Head of caudate nucleus (tissue), 42 donors: ENCODE measurements around the gene AQP6.
A peak's percentile ranks its signal among the peaks of the same experiment; 100 is the strongest.

Source experiments
- DNase-seq, 42 donors: peaks; one replicate each; pipeline versions ENCODE4 v3.0.0 to v3.0.0-alpha.2; 2020 to 2021; ENCODE audit warnings: mixed read lengths in 7 of 42
- intact Hi-C: fragments of 100-400 bp; cut with DNase I; formaldehyde crosslinking; loops from one replicate; pipeline ENCODE4 v1.15.0; 2022

Gene AQP6

DNA sequence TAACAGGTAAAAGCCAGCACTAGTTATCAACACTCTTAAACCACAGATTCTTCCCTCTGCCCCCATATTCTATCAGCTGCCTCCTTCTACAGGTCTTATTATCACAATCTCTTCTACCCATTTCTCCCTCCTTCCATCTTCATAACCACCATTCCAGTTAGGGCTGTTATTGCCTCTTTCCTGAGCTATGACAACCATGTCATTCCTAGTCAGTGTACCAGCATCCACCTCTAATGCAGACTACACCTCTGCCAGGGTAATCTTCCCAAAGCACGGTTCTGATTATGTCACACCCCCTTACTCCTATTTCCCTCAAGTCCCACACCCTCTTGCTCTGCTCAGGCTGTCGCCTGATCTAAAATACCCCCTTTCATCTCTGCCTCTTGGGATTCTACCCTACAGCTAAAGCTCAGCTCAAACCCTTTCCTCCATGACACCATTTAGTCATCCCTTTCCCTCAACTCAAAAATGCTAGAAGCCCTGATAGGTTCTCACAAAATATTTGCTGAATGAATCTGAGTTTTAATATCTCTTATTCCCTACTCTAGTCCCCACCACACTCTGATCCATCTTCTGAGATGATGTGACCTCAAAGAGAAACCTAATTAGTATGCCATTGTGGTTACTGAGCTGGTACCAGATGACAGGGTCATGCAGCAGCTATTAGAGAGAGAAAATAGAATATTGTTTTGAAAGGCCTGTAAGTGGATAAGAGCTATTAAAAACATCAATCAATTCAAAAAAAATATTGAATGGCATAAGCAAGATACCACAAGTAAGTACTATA, 40.8 kb downstream of the AQP6 start:
- intact Hi-C loops, result no loop called here
- peak in 2 of 42 donors; percentile 18 to 23 for DNase-seq

GRCh38 chr12:50014342-50014741, 41.6 kb downstream of the AQP6 start:
- no peak for DNase-seq
- intact Hi-C loops, result no loop called here

- DNase-seq, result peak in 36 of 42 donors; percentile 28 to 91 (median 65)
These were observed 44.0 kb downstream of the AQP6 start for GRCh38 chr12:50016501-50017475.

GRCh38 chr12:50017641-50018040, 44.9 kb downstream of the AQP6 start:
- DNase-seq, result no peak
- intact Hi-C loops, result no loop called here

More at GRCh38 chr12:50016501-50017475, 44.0 kb downstream of the AQP6 start:
- intact Hi-C loops, result no loop called here

- intact Hi-C loops, result no loop called here
- no peak for DNase-seq
These were observed 45.4 kb downstream of the AQP6 start for GRCh38 chr12:50018154-50018553.

- no peak for DNase-seq
- intact Hi-C loops, result no loop called here
These were observed 46.2 kb downstream of the AQP6 start for GRCh38 chr12:50018968-50019367.

- intact Hi-C loops, result no loop called here
- no peak for DNase-seq
These were observed 46.8 kb downstream of the AQP6 start for GRCh38 chr12:50019524-50019923.

- intact Hi-C loops, result loop anchor here (10.0 kb wide), 1 partner anchor 46 kb away; the partner anchor contains the start of gene AQP6
- no peak for DNase-seq
These were observed 48.3 kb downstream of the AQP6 start for GRCh38 chr12:50021031-50021430.

GRCh38 chr12:50022903-50023302, 50.2 kb downstream of the AQP6 start:
- no peak for DNase-seq
- intact Hi-C loops, result loop anchor here (10.0 kb wide), 1 partner anchor 48 kb away; the partner anchor contains the start of gene AQP6

GRCh38 chr12:50024227-50024626, 51.5 kb downstream of the AQP6 start:
- intact Hi-C loops, result loop anchor here (10.0 kb wide), 1 partner anchor 49 kb away; the partner anchor contains the start of gene AQP6
- DNase-seq, result no peak

DNA sequence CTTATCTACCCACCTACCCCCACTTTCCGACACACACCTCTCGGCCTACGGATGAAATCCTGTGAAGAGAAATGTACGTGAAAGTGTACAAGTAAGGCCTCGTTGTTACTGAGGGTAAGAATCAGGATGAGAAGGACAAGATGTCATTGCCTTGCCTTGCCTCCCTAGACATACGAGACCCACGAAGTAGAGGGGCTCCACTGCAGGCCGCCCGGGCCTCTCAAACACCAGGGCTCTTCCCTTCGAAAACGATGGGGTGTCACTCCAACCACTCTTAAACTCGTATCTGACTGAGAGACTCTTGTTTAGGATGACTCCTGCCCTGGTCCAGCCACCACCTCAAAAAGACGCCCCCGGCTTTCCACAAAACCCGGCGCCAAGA, 52.0 kb downstream of the AQP6 start:
- no peak for DNase-seq
- intact Hi-C loops, result loop anchor here (10.0 kb wide), 1 partner anchor 50 kb away; the partner anchor contains the start of gene AQP6

DNA sequence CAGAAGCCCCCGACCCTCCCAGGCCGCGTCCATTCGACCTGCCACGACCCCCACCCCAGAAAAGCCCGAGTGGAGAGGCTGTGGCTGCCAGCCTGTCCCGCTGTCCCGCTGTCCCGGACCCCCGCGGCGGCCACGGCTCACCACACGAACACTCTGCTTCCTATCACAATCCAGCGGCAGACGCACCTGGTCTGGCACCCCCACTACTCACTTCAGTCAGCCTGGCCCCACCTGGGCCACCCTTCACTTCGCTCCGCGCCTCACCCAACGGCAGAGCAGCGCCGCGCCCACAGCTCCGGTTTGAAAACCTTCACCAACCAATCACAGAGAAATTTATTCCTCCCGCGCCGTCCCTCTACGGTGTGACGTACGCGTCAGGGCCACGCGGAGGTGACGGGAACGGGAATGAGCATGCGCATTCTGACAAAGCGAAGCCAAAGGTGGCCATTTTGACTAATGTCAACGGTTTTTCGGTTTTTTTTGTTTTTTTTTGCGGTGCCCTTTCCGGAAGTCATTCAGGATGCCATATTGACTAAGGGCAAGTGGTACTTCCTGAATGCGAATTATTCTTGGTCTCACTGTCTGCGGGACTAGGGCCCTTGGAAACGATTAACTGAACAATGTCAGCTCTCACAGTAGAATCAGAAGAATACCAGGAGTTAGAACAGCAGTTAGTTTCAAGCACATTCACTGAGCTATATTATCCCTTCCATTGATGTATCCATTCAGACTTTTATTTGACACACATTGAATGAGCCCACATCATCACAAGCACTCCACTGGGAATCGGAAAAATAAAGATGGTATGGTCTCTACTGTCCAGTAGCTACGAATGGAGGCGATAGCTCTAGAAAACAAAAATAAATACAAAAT, 52.7 kb downstream of the AQP6 start, which contains the start of gene RACGAP1:
TSS of gene RACGAP1 (minus strand) at position 308 of the 873 bp plus-strand sequence. CDS start 8,779 bp downstream, outside the sequence.
- intact Hi-C loops, result loop anchor here (10.0 kb wide), 1 partner anchor 51 kb away; the partner anchor contains the start of gene AQP6
- DNase-seq, result peak; percentile 89 to 98 (median 94)

DNA sequence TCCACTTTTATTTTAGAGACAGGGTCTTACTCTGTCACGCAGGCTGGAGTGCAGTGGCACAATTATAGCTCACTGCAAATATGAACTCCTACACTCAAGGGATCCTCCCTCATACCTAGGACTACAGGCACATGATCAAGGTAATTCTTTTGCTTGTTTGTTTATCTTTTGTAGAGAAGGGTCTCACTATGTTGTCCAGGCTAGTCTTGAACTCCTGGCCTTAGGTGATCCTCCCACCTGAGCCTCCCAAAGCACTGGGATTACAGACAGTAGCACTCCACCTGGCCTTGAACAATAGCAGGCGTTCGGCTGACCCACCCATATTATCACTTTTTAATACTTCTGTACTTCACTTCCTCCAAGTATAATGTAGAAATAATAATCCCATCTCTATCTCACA, 53.9 kb downstream of the AQP6 start:
- intact Hi-C loops, result loop anchor here (10.0 kb wide), 1 partner anchor 52 kb away; the partner anchor contains the start of gene AQP6
- DNase-seq, result no peak
